ENCODE data around the gene KRT32.
"Not testable (repeated sequence)": the region's sequence is repeated elsewhere in the genome, so short reads cannot be mapped to it uniquely, and the experiment has no call there.

- not testable (repeated sequence) for TF ChIP-seq POLR2A (IDR thresholded peaks at IDR 0.05); CTCF (IDR thresholded peaks at IDR 0.05 in 4 of 5, conservative IDR thresholded peaks at IDR 0.05 in 1 of 5)
Observed at GRCh38 chr17:41422586-41422985, 44.6 kb downstream of the KRT32 start.
